Measurements from ENCODE around the gene IZUMO4.

The IZUMO4 gene

GRCh38 chr19:2148482-2149135, 51.9 kb downstream of the IZUMO4 start:
- in situ Hi-C loops (cut with HindIII; ENCODE audit: low sequenced_read_pairs), result no loop called here
- H3K4me3 ChIP-seq (ENCODE audit: low read depth, low read length), result no peak overlapping the region
- DNase-seq (ENCODE audit: low read depth), result no peak
- TF ChIP-seq, protein P1, sequence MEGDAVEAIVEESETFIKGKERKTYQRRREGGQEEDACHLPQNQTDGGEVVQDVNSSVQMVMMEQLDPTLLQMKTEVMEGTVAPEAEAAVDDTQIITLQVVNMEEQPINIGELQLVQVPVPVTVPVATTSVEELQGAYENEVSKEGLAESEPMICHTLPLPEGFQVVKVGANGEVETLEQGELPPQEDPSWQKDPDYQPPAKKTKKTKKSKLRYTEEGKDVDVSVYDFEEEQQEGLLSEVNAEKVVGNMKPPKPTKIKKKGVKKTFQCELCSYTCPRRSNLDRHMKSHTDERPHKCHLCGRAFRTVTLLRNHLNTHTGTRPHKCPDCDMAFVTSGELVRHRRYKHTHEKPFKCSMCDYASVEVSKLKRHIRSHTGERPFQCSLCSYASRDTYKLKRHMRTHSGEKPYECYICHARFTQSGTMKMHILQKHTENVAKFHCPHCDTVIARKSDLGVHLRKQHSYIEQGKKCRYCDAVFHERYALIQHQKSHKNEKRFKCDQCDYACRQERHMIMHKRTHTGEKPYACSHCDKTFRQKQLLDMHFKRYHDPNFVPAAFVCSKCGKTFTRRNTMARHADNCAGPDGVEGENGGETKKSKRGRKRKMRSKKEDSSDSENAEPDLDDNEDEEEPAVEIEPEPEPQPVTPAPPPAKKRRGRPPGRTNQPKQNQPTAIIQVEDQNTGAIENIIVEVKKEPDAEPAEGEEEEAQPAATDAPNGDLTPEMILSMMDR (IDR thresholded peaks at IDR 0.05; ENCODE audit: low read depth, low read length, missing control alignments), result no peak
